MM.1S (cell line): ENCODE data around the gene TBC1D19.
"Not testable (repeated sequence)": the region's sequence is repeated elsewhere in the genome, so short reads cannot be mapped to it uniquely, and the experiment has no call there.

Source experiments
- DNase-seq: peaks from one replicate; pipeline ENCODE4 v3.0.0-alpha.2; 2015
- H2AFZ ChIP-seq: fragments of 300-600 bp; sonication (generic); 2 replicates; pipeline ENCODE4 v1.6.0; 2016; ENCODE audit warnings: antibody characterized with exemption, low read length
- H3F3A ChIP-seq: fragments of 300-600 bp; sonication (generic); 2 replicates; pipeline ENCODE4 v1.6.1; 2016; ENCODE audit warnings: mild to moderate bottlenecking, antibody characterized with exemption, low read length, moderate library complexity, mixed read lengths; ENCODE audit not compliant: insufficient read depth
- H3K27ac ChIP-seq: fragments of 300-600 bp; sonication (generic); 2 replicates; pipeline ENCODE4 v1.5.1; 2016; ENCODE audit warnings: mild to moderate bottlenecking, low read length
- H3K27me3 ChIP-seq: fragments of 300-600 bp; sonication (generic); replicated peaks from 2 replicates; pipeline ENCODE4 v1.6.0; 2016; ENCODE audit warnings: low read length; ENCODE audit not compliant: insufficient read depth
- H3K36me3 ChIP-seq: fragments of 300-600 bp; sonication (generic); replicated peaks from 2 replicates; pipeline ENCODE4 v1.6.1; 2016; ENCODE audit warnings: mild to moderate bottlenecking, low read length, mixed read lengths; ENCODE audit not compliant: insufficient read depth
- H3K4me1 ChIP-seq: fragments of 300-600 bp; sonication (generic); 2 replicates; pipeline ENCODE4 v1.6.1; 2016; ENCODE audit warnings: low read length, mixed read lengths
- H3K4me2 ChIP-seq: fragments of 300-600 bp; sonication (generic); 2 replicates; pipeline ENCODE4 v1.6.0; 2016; ENCODE audit warnings: low read depth, low read length
- H3K4me3 ChIP-seq: fragments of 300-600 bp; sonication (generic); 2 replicates; pipeline ENCODE4 v1.5.1; 2016; ENCODE audit warnings: low read length, mixed read lengths
- H3K79me2 ChIP-seq: fragments of 300-600 bp; sonication (generic); 2 replicates; pipeline ENCODE4 v1.6.1; 2016; ENCODE audit warnings: mixed run types, low read length, mixed read lengths
- H3K9ac ChIP-seq: fragments of 300-600 bp; sonication (generic); 2 replicates; pipeline ENCODE4 v1.6.1; 2016; ENCODE audit warnings: low read length, mixed read lengths
- H3K9me2 ChIP-seq: fragments of 300-600 bp; sonication (generic); replicated peaks from 2 replicates; pipeline ENCODE4 v1.6.1; 2016; ENCODE audit warnings: mild to moderate bottlenecking, low read length, mixed read lengths; ENCODE audit not compliant: insufficient read depth
- H3K9me3 ChIP-seq: fragments of 300-600 bp; sonication (generic); replicated peaks from 2 replicates; pipeline ENCODE4 v1.6.1; 2016; ENCODE audit warnings: mild to moderate bottlenecking, low read length, mixed read lengths; ENCODE audit not compliant: insufficient read depth
- H4K20me1 ChIP-seq: fragments of 300-600 bp; sonication (generic); 2 replicates; pipeline ENCODE4 v1.6.1; 2016; ENCODE audit warnings: mild to moderate bottlenecking, low read length, moderate library complexity, mixed read lengths; ENCODE audit not compliant: insufficient read depth
- CTCF ChIP-seq: fragments of 300-600 bp; sonication (generic); IDR thresholded peaks from 2 replicates; pipeline ENCODE4 v1.5.1; 2016; ENCODE audit warnings: antibody characterized with exemption, low read length, mixed read lengths
- EZH2 ChIP-seq: fragments of 300-600 bp; sonication (generic); optimal IDR thresholded peaks from 2 replicates; pipeline ENCODE3; 2017; ENCODE audit warnings: low read depth, mild to moderate bottlenecking, antibody characterized with exemption, low read length, mixed read lengths
- EZH2phosphoT487 ChIP-seq: fragments of 300-600 bp; sonication (generic); IDR thresholded peaks from 2 replicates; pipeline ENCODE4 v1.6.1; 2018; ENCODE audit warnings: antibody characterized with exemption, low read length

Gene TBC1D19

DNA sequence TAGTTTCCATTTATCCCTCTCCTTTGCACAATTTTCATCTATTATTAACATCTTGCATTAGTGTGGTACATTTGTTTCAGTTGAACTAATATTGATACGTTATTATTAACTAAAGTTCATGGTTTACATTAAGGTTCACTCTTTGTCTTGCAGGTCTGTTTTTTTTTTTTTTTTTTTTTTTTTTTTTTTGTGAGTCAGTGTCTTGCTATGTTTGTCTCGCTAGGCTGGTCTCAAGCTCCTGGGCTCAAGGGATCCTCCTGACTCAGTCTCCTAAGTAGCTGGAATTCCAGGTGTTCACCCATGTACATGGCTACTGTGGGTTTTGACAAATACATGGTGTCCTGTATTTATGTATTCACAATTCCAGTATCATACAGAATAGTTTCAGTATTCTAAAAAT is 6.8 kb downstream of the TBC1D19 start:
- Histone ChIP-seq H3K27me3 (no peaks in the 10 kb centered on the region), H3K27ac (no peak overlapping the region), H3K4me3 (no peak overlapping the region), H3K4me1 (no peaks in the 10 kb centered on the region), H3K9me2 (no peaks in the 10 kb centered on the region), H3K4me2 (no peak overlapping the region), H4K20me1 (no peaks in the 10 kb centered on the region), H3F3A (no peaks in the 10 kb centered on the region), H3K9ac (no peak overlapping the region), H2AFZ (no peak overlapping the region), H3K79me2 (no peaks in the 10 kb centered on the region), H3K36me3 (no peaks in the 10 kb centered on the region), H3K9me3 (no peaks in the 10 kb centered on the region)
- TF ChIP-seq CTCF (no peak), EZH2 (no peak), EZH2phosphoT487 (no peak)
- no peak for DNase-seq

DNA sequence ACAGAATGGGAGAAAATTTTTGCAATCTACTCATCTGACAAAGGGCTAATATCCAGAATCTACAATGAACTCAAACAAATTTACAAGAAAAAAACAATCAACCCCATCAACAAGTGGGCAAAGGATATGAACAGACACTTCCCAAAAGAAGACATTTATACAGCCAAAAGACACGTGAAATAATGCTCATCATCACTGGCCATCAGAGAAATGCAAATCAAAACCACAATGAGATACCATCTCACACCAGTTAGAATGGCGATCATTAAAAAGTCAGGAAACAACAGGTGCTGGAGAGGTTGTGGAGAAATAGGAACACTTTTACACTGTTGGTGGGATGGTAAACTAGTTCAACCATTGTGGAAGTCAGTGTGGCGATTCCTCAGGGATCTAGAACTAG is 9.7 kb downstream of the TBC1D19 start:
- H3K79me2 ChIP-seq, H3K4me3 ChIP-seq, H3K36me3 ChIP-seq, H3K9me3 ChIP-seq, H3K9ac ChIP-seq, DNase-seq, H3K4me1 ChIP-seq, H3K4me2 ChIP-seq, H3K9me2 ChIP-seq, H2AFZ ChIP-seq, H3K27me3 ChIP-seq, H4K20me1 ChIP-seq, H3K27ac ChIP-seq, H3F3A ChIP-seq: not testable (repeated sequence)

- H3K9ac ChIP-seq = no peak overlapping the region
- no peak overlapping the region for H3K4me3 ChIP-seq
- no peaks in the 10 kb centered on the region for H4K20me1 ChIP-seq
- H3K4me2 ChIP-seq = no peak overlapping the region
- no peaks in the 10 kb centered on the region for H3K9me3 ChIP-seq
- H3K9me2 ChIP-seq = no peaks in the 10 kb centered on the region
- no peaks in the 10 kb centered on the region for H3K36me3 ChIP-seq
- H3K79me2 ChIP-seq = no peaks in the 10 kb centered on the region
- no peaks in the 10 kb centered on the region for H3K27me3 ChIP-seq
- H3F3A ChIP-seq = no peaks in the 10 kb centered on the region
- DNase-seq = no peak
- no peak for TF ChIP-seq CTCF
- TF ChIP-seq EZH2phosphoT487 = no peak
- no peak for TF ChIP-seq EZH2
- no peaks in the 10 kb centered on the region for H3K4me1 ChIP-seq
- no peak overlapping the region for H3K27ac ChIP-seq
- H2AFZ ChIP-seq = no peak overlapping the region
Observed at GRCh38 chr4:26594371-26594770, 10.5 kb downstream of the TBC1D19 start.

DNA sequence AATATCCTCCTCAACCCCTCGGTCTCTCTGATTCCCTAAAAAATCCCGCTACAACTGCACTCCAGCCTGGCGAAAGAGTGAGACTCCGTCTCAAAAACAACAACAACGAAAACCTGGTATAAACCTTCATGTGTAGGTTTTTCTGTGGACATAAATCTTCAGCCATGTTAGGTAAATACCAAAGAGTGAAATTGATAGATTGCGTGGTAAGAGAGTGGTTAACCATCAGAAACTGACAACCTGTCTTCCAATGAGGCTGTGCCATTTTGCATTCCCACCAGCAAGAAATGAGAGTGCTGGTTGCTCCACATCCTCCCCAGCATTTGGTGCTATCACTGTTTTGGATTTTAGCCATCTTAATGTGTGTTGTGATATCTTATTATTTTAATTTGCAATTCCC is 10.9 kb downstream of the TBC1D19 start:
- Histone ChIP-seq H3K9ac (no peak overlapping the region), H3K4me3 (no peak overlapping the region), H3K4me1 (no peaks in the 10 kb centered on the region), H4K20me1 (no peaks in the 10 kb centered on the region), H3K27me3 (no peaks in the 10 kb centered on the region), H3K36me3 (no peaks in the 10 kb centered on the region), H3F3A (no peaks in the 10 kb centered on the region), H2AFZ (no peak overlapping the region), H3K27ac (no peak overlapping the region), H3K9me3 (no peaks in the 10 kb centered on the region), H3K9me2 (no peaks in the 10 kb centered on the region), H3K4me2 (no peak overlapping the region), H3K79me2 (no peaks in the 10 kb centered on the region)
- no peak for TF ChIP-seq CTCF
- no peak for TF ChIP-seq EZH2phosphoT487
- TF ChIP-seq EZH2 = no peak
- no peak for DNase-seq
